IMR-90 (cell line): ENCODE measurements around the gene ECPAS. TPM values are rescaled to one million over a fixed set of nuclear protein-coding genes. Genes with fewer than 3 reads are reported as not detected.

ENCODE experiments used
- ATAC-seq: fragments of 200-7000 bp; cut with Tn5 transposase; 2 replicates; pipeline ENCODE4 v1.9.1; 2020; ENCODE audit warnings: low read depth, mild to moderate bottlenecking, moderate library complexity
- BruUV-seq: library from RNA; stranded (reverse); fragments of 400-500 nt; replicated peaks from 2 replicates; lab custom pipeline; 2021; lab: Mats Ljungman, UMichigan
- CTCF ChIA-PET: fragments of 300-600 bp; formaldehyde crosslinking; extraction: SDS; loops from one replicate; lab custom pipeline; 2021; ENCODE audit warnings: antibody characterized with exemption; lab: Yijun Ruan, JAX
- POLR2A ChIA-PET: fragments of 300-600 bp; sonication (Branson Sonifier 250); formaldehyde crosslinking; loops from one replicate; lab custom pipeline; 2022; ENCODE audit warnings: antibody characterized with exemption; ENCODE audit not compliant: unreplicated experiment; lab: Charles Lee
- DNase-seq: peaks from one replicate; pipeline ENCODE4 v3.0.0; 2013
- H2AFZ ChIP-seq: replicated peaks from 2 replicates; pipeline ENCODE3; 2013; ENCODE audit warnings: low read length, mild to moderate bottlenecking; ENCODE audit not compliant: poor library complexity
- H2AK5ac ChIP-seq: 2 replicates; pipeline ENCODE4 v1.6.1; 2013; ENCODE audit warnings: low read depth, low read length, inconsistent platforms
- H2AK9ac ChIP-seq: replicated peaks from 2 replicates; pipeline ENCODE3; 2013; ENCODE audit warnings: mild to moderate bottlenecking, low read depth, low read length, moderate library complexity; ENCODE audit not compliant: poor library complexity
- H2BK120ac ChIP-seq: 2 replicates; pipeline ENCODE4 v1.6.1; 2013; ENCODE audit warnings: low read depth, low read length, inconsistent platforms
- H2BK15ac ChIP-seq: 3 replicates; pipeline ENCODE4 v1.6.1; 2013; ENCODE audit warnings: low read depth, low read length, inconsistent platforms
- H2BK20ac ChIP-seq: 2 replicates; pipeline ENCODE4 v1.6.1; 2013; ENCODE audit warnings: low read depth, mild to moderate bottlenecking, inconsistent platforms, low read length, moderate library complexity
- H2BK5ac ChIP-seq: 2 replicates; pipeline ENCODE4 v1.6.1; 2013; ENCODE audit warnings: mild to moderate bottlenecking, low read depth, low read length, inconsistent platforms; ENCODE audit not compliant: poor library complexity, severe bottlenecking
- H3K14ac ChIP-seq: replicated peaks from 2 replicates; pipeline ENCODE4 v1.6.1; 2013; ENCODE audit warnings: low read depth, low read length, inconsistent platforms
- H3K18ac ChIP-seq: 2 replicates; pipeline ENCODE4 v1.6.1; 2013; ENCODE audit warnings: low read depth, low read length, control low read depth
- H3K23ac ChIP-seq: 2 replicates; pipeline ENCODE4 v1.6.1; 2013; ENCODE audit warnings: low read depth, low read length, inconsistent platforms
- H3K27ac ChIP-seq: 2 replicates; pipeline ENCODE4 v1.5.1; 2013; ENCODE audit warnings: mild to moderate bottlenecking, control low read depth, low read length; ENCODE audit not compliant: insufficient read depth
- H3K27me3 ChIP-seq: 2 replicates; pipeline ENCODE4 v1.6.1; 2013; ENCODE audit warnings: low read length; ENCODE audit not compliant: control insufficient read depth, insufficient read depth
- H3K36me3 ChIP-seq: 2 replicates; pipeline ENCODE4 v1.6.1; 2013; ENCODE audit warnings: low read length, mixed read lengths; ENCODE audit not compliant: control insufficient read depth, insufficient read depth
- H3K4ac ChIP-seq: 2 replicates; pipeline ENCODE4 v1.6.1; 2013; ENCODE audit warnings: low read depth, low read length, inconsistent platforms
- H3K4me1 ChIP-seq: 2 replicates; pipeline ENCODE4 v1.6.1; 2013; ENCODE audit warnings: low read length, mixed read lengths; ENCODE audit not compliant: control insufficient read depth, insufficient read depth
- H3K4me2 ChIP-seq: 2 replicates; pipeline ENCODE4 v1.6.1; 2013; ENCODE audit warnings: low read depth, mild to moderate bottlenecking, control low read depth, low read length, moderate library complexity
- H3K4me3 ChIP-seq: 2 replicates; pipeline ENCODE4 v1.5.1; 2013; ENCODE audit warnings: low read depth, mild to moderate bottlenecking, control low read depth, low read length, moderate library complexity; ENCODE audit not compliant: insufficient read depth
- H3K56ac ChIP-seq: 2 replicates; pipeline ENCODE4 v1.6.1; 2013; ENCODE audit warnings: low read length, inconsistent platforms; ENCODE audit not compliant: insufficient read depth; ENCODE audit errors: extremely low read depth
- H3K79me1 ChIP-seq, 2 experiments: 2 replicates each; pipeline ENCODE4 v1.6.1; 2013; ENCODE audit warnings: low read length in 2 of 2, inconsistent platforms in 1 of 2, low read depth in 1 of 2
- H3K9ac ChIP-seq: 2 replicates; pipeline ENCODE4 v1.6.1; 2013; ENCODE audit warnings: low read depth, low read length, control low read depth
- H3K9me1 ChIP-seq: 2 replicates; pipeline ENCODE4 v1.6.1; 2013; ENCODE audit warnings: low read length, inconsistent platforms; ENCODE audit not compliant: insufficient read depth
- H3K9me3 ChIP-seq: 2 replicates; pipeline ENCODE4 v1.6.1; 2013; ENCODE audit warnings: low read length; ENCODE audit not compliant: control insufficient read depth, insufficient read depth
- H4K20me1 ChIP-seq: 2 replicates; pipeline ENCODE4 v1.6.1; 2013; ENCODE audit warnings: low read length, inconsistent platforms; ENCODE audit not compliant: insufficient read depth
- H4K5ac ChIP-seq: 2 replicates; pipeline ENCODE4 v1.6.1; 2013; ENCODE audit warnings: mild to moderate bottlenecking, low read depth, low read length, control low read depth
- H4K8ac ChIP-seq, 2 experiments: 2 replicates each; pipeline ENCODE4 v1.6.1; 2013; ENCODE audit warnings: low read depth in 2 of 2, low read length in 2 of 2, control low read depth in 1 of 2, inconsistent platforms in 1 of 2
- H4K91ac ChIP-seq: 2 replicates; pipeline ENCODE4 v1.6.1; 2013; ENCODE audit warnings: low read depth, low read length, inconsistent platforms; ENCODE audit not compliant: insufficient read depth
- BHLHE40 ChIP-seq: fragments of 150-350 bp; IDR thresholded peaks from 2 replicates; pipeline ENCODE4 v1.6.1; 2016; ENCODE audit warnings: mild to moderate bottlenecking, low read depth, low read length
- CEBPB ChIP-seq: IDR thresholded peaks from 2 replicates; pipeline ENCODE4 v1.6.1; 2012; ENCODE audit warnings: low read depth, low read length, improper control_type of control experiment
- CHD1 ChIP-seq: IDR thresholded peaks from 2 replicates; pipeline ENCODE4 v1.6.1; 2012; ENCODE audit warnings: low read depth, low read length, improper control_type of control experiment
- FOS ChIP-seq: fragments of 150-350 bp; IDR thresholded peaks from 2 replicates; pipeline ENCODE4 v1.6.1; 2016; ENCODE audit warnings: low read depth, low read length
- MAFK ChIP-seq: IDR thresholded peaks from 2 replicates; pipeline ENCODE4 v1.6.1; 2012; ENCODE audit warnings: low read depth, low read length, improper control_type of control experiment
- MAZ ChIP-seq: IDR thresholded peaks from 2 replicates; pipeline ENCODE4 v1.6.1; 2012; ENCODE audit warnings: low read depth, mild to moderate bottlenecking, low read length, improper control_type of control experiment, moderate library complexity, borderline replicate concordance
- MXI1 ChIP-seq: IDR thresholded peaks from 2 replicates; pipeline ENCODE4 v1.6.1; 2012; ENCODE audit warnings: low read depth, mild to moderate bottlenecking, low read length, moderate library complexity, borderline replicate concordance
- NFE2L2 ChIP-seq: fragments of 150-350 bp; IDR thresholded peaks from 2 replicates; pipeline ENCODE4 v1.6.1; 2016; ENCODE audit warnings: low read depth, mild to moderate bottlenecking, low read length
- POLR2A ChIP-seq: IDR thresholded peaks from 2 replicates; pipeline ENCODE4 v1.6.1; 2012; ENCODE audit warnings: mild to moderate bottlenecking, low read depth, low read length
- RAD21 ChIP-seq: IDR thresholded peaks from 2 replicates; pipeline ENCODE4 v1.6.1; 2012; ENCODE audit warnings: low read length, improper control_type of control experiment
- RCOR1 ChIP-seq: IDR thresholded peaks from 2 replicates; pipeline ENCODE4 v1.6.1; 2012; ENCODE audit warnings: mild to moderate bottlenecking, low read length, improper control_type of control experiment; ENCODE audit not compliant: insufficient replicate concordance
- SMC3 ChIP-seq: fragments of 150-350 bp; IDR thresholded peaks from 2 replicates; pipeline ENCODE4 v1.6.1; 2016; ENCODE audit warnings: low read depth, mild to moderate bottlenecking, antibody characterized with exemption, low read length, moderate library complexity
- WGBS, 2 experiments: methylation state at CpG; one replicate each; pipeline versions ENCODE4 v1.1.5 to v1.1.7; 2013; ENCODE audit warnings: missing lambda C conversion rate in 2 of 2; ENCODE audit not compliant: insufficient read length in 1 of 2; ENCODE audit errors: extremely low coverage in 2 of 2; 5-methylcytosine and 5-hydroxymethylcytosine counted together
- dilution Hi-C: fragments of 300-500 bp; cut with HindIII; formaldehyde crosslinking; loops from one replicate; pipeline ENCODE4 v1.14.3; 2018; ENCODE audit warnings: low sequenced_read_pairs; ENCODE audit not compliant: unreplicated experiment
- in situ Hi-C: fragments of 300-500 bp; cut with MboI; formaldehyde crosslinking; loops from 3 replicates; pipeline ENCODE4 v1.14.3; 2019; ENCODE audit warnings: low sequenced_read_pairs, inconsistent platforms, mixed read lengths
- intact Hi-C: fragments of 100-400 bp; cut with micrococcal nuclease; formaldehyde crosslinking; loops from 2 replicates; pipeline ENCODE4 v1.10.0; 2022
- polyA plus RNA-seq, 3 experiments: library from polyadenylated mRNA; depleted of rRNA; stranded (reverse); fragments of >200 nt; gene quantifications; 2 replicates each; pipeline ENCODE4 v1.2.3, GENCODE V29; 2012; ENCODE audit warnings: low replicate concordance in 1 of 3
- total RNA-seq: library from RNA; depleted of rRNA; stranded (reverse); fragments of >200 nt; gene quantifications from 2 replicates; pipeline ENCODE4 v1.2.3, GENCODE V29; 2012
- TF ChIP-seq, protein P1 (sequence below): fragments of 150-350 bp; IDR thresholded peaks from 2 replicates; pipeline ENCODE4 v1.6.1; 2016; ENCODE audit warnings: low read depth, mild to moderate bottlenecking, low read length, moderate library complexity, borderline replicate concordance
- TF ChIP-seq, protein P2 (sequence below): fragments of 150-350 bp; IDR thresholded peaks from 2 replicates; pipeline ENCODE4 v1.6.1; 2017; ENCODE audit warnings: mild to moderate bottlenecking, antibody characterized with exemption, low read length, low read depth

Gene ECPAS
- total and polyA plus RNA-seq, 2 of the 4 experiments (the other 2 are of a cell fraction) = 20.1 to 54.8 TPM

DNA sequence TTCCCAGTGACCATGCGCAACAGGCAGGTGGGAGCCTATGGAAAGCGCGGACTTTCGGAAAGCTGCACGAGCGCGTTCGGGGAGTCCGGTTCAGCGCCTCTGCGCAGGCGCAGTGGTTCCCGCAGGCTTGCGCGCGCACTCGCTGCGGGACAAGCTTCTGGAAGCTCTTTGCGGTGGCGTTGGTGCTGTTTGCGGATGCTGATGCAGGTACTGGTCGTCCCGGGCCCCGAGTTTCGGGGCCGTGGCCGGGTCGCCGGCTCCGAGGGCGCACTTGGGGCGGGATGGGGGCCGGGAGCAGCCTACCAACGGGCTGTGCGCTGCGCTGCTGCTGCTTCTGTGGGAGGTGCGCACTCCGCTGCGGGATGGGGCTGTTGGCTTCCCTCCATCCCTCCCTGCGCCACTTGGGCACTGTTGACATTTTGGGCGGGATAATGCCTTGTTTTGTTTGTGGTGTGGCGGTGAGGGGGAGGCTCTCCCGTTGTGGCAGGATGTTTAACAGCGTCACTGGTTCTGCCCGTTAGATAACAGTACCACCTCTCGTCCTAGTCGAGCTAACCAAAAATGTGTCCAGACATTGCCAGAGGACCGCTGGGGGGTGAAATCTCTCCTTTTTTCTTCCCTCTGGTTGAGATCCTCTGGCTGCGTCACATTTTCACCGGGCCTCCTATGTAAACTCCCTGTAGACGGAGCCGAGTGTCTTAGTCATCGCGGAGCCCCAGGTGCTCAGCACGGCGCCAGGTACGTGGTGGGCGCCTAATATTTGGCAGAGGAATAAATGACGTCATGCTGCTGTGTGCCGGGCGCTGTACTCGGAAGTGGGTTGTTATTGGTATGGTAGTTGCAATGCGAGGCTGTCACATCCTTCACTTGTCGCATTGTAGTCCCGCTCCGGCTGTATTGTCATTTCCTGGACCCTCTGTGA is 41.1 kb upstream of the ECPAS start, which contains the start of gene ZNF483:
Gene ZNF483, plus strand, starts transcription at position 124 of the 922 bp plus-strand sequence. CDS start 2,217 bp downstream, outside the sequence.
- peak within 1 kb of the TSS; percentile 76 for H3K23ac ChIP-seq
- H2BK20ac ChIP-seq = no peak within 1 kb of the TSS
- CTCF ChIA-PET = no interaction called here
- H3K9me1 ChIP-seq = no peaks in the 10 kb centered on the region
- H2BK120ac ChIP-seq = no peak within 1 kb of the TSS
- no peak within 1 kb of the TSS for H2BK15ac ChIP-seq
- peak within 1 kb of the TSS; percentile 98 for H2AFZ ChIP-seq
- H3K27me3 ChIP-seq = peaks cover 3% of the 10 kb centered on the region; the same call in 1 of the 2 replicates
- H3K4me1 ChIP-seq = peaks cover 4% of the 10 kb centered on the region
- H3K18ac ChIP-seq = no peak within 1 kb of the TSS
- H3K79me1 ChIP-seq = peaks cover 0 to 6% of the 10 kb centered on the region in 2 experiments; a peak in 1 of 4 replicates
- BruUV-seq = no TSS peak
- no peak within 1 kb of the TSS for H3K27ac ChIP-seq
- H3K4ac ChIP-seq = no peak within 1 kb of the TSS
- H4K8ac ChIP-seq = peak within 1 kb of the TSS in 1 of 2 experiments; percentile 61; a peak in 1 of 4 replicates
- H3K9me3 ChIP-seq = 0 out of 2 replicates have a peak, but pooled peaks cover 2% of the 10 kb centered on the region
- H3K36me3 ChIP-seq = no peaks in the 10 kb centered on the region
- H2AK9ac ChIP-seq = peak within 1 kb of the TSS; percentile 63
- H2AK5ac ChIP-seq = no peak within 1 kb of the TSS
- intact Hi-C loops (loop anchor here (1.0 kb wide), 1 partner anchor 41 kb away; the partner anchor contains the start of gene ECPAS), in situ Hi-C loops (no loop called here), dilution Hi-C loops (no loop called here)
- peak within 1 kb of the TSS; percentile 14; the same call in 1 of the 2 replicates for H3K14ac ChIP-seq
- 4% methylated on average over 31 of the region's 66 CpGs; no CpG with 5 or more reads in 1 of the 2 experiments for WGBS, 2 experiments
- H3K9ac ChIP-seq = peak within 1 kb of the TSS; percentile 29
- POLR2A ChIA-PET = no interaction called here
- DNase-seq = peak; percentile 75
- H2BK5ac ChIP-seq = no peak within 1 kb of the TSS
- no peaks in the 10 kb centered on the region for H4K20me1 ChIP-seq
- ATAC-seq = peak; percentile 93
- peak within 1 kb of the TSS; percentile 85 for H3K4me3 ChIP-seq
- no peak within 1 kb of the TSS for H3K56ac ChIP-seq
- H3K4me2 ChIP-seq = peak within 1 kb of the TSS; percentile 96
- H4K5ac ChIP-seq = peak within 1 kb of the TSS; percentile 30; the same call in 1 of the 2 replicates
- no peak within 1 kb of the TSS for H4K91ac ChIP-seq
- TF ChIP-seq, protein P1, sequence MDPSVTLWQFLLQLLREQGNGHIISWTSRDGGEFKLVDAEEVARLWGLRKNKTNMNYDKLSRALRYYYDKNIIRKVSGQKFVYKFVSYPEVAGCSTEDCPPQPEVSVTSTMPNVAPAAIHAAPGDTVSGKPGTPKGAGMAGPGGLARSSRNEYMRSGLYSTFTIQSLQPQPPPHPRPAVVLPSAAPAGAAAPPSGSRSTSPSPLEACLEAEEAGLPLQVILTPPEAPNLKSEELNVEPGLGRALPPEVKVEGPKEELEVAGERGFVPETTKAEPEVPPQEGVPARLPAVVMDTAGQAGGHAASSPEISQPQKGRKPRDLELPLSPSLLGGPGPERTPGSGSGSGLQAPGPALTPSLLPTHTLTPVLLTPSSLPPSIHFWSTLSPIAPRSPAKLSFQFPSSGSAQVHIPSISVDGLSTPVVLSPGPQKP = no peak
- TF ChIP-seq CEBPB (no peak), MXI1 (no peak), RCOR1 (no peak), MAFK (no peak), BHLHE40 (no peak), MAZ (no peak; the same call in 1 of the 2 replicates), RAD21 (no peak), FOS (no peak), NFE2L2 (no peak), CHD1 (no peak), POLR2A (no peak), SMC3 (no peak)
- TF ChIP-seq, protein P2, sequence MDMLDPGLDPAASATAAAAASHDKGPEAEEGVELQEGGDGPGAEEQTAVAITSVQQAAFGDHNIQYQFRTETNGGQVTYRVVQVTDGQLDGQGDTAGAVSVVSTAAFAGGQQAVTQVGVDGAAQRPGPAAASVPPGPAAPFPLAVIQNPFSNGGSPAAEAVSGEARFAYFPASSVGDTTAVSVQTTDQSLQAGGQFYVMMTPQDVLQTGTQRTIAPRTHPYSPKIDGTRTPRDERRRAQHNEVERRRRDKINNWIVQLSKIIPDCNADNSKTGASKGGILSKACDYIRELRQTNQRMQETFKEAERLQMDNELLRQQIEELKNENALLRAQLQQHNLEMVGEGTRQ = no peak
